ENCODE data around the gene MTCL3.

The MTCL3 gene

DNA sequence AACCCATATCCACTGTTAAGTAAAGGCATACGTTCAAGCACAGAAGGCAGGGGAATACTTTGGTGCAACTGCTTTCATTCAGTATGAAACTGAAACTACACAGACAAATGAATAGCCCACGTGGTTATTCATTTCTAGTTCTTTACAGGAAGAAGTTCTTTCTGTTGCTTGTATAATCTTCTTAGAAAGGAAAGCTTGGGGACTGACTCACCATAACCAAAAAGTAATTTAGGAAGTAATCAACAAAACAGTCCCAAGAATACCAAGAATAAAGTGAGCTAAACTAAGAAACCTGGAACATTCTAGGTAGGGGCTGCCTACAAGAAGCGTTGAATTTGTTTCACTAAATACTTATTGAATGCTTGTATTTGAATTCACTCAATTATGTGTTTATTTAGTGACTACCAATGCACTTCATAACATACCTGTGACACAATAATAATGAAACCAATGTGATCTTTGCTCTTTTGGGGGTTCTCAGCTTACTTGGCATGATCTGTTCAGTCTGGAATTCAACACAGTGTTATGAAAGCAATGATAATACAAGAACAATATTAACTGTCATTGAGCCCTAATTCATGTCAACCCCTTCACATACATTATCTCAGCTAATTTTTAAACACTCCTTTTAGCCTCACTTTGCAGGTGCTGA, 34.8 kb downstream of the MTCL3 start:
- 0 out of 3 replicates have a peak overlapping the region, but pooled peaks have one; percentile 16 for H3K4me3 ChIP-seq
- ATAC-seq (peak; percentile 68 to 79), DNase-seq (ENCODE audit: low read depth in 1 of 2, low spot score in 1 of 2) (peak; percentile 2 to 23), FAIRE-seq (no peak)
- ChIA-PET CTCF (interaction anchor here (1.2 to 2.7 kb wide), 2 partner anchors 21 to 32 kb away, joined by 4 to 12 read pairs; no protein-coding TSS in a partner anchor), POLR2A (interaction anchor here (1.6 kb wide), 1 partner anchor 35 kb away, joined by 6 read pairs; the partner anchor contains the start of gene MTCL3)
- peaks cover 44% of the 10 kb centered on the region for H3K4me1 ChIP-seq
- 0 out of 4 replicates have a peak, but pooled peaks of 1 of the 2 experiments have one; percentile 4 for TF ChIP-seq CEBPB (IDR thresholded peaks at IDR 0.05)
- TF ChIP-seq TFCP2L1 (CRISPR knock-in tag; IDR thresholded peaks at IDR 0.05) = no peak
- no peak for TF ChIP-seq FOSL2 (IDR thresholded peaks at IDR 0.05)
- peak; percentile 50 for TF ChIP-seq FOSL2 (CRISPR knock-in tag; IDR thresholded peaks at IDR 0.05)
- TF ChIP-seq, protein P1, sequence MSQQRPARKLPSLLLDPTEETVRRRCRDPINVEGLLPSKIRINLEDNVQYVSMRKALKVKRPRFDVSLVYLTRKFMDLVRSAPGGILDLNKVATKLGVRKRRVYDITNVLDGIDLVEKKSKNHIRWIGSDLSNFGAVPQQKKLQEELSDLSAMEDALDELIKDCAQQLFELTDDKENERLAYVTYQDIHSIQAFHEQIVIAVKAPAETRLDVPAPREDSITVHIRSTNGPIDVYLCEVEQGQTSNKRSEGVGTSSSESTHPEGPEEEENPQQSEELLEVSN (IDR thresholded peaks at IDR 0.05; ENCODE audit: borderline replicate concordance, low read depth) = no peak
- TF ChIP-seq PHF8 (IDR thresholded peaks at IDR 0.05; ENCODE audit: borderline replicate concordance, low read depth) = no peak
- no peak for TF ChIP-seq NPAS2 (CRISPR knock-in tag; IDR thresholded peaks at IDR 0.05; ENCODE audit: borderline replicate concordance)
- no peak for TF ChIP-seq ZSCAN20 (CRISPR knock-in tag; IDR thresholded peaks at IDR 0.05)
- H3K9me3 ChIP-seq = no peaks in the 10 kb centered on the region
- WGBS (ENCODE audit: missing lambda C conversion rate) = 11% methylated on average over 3 of the region's 3 CpGs
- peak overlapping the region; percentile 9 to 69; a peak in 4 of 6 replicates for H3K27ac ChIP-seq
- H3K4me2 ChIP-seq = peak overlapping the region; percentile 76

DNA sequence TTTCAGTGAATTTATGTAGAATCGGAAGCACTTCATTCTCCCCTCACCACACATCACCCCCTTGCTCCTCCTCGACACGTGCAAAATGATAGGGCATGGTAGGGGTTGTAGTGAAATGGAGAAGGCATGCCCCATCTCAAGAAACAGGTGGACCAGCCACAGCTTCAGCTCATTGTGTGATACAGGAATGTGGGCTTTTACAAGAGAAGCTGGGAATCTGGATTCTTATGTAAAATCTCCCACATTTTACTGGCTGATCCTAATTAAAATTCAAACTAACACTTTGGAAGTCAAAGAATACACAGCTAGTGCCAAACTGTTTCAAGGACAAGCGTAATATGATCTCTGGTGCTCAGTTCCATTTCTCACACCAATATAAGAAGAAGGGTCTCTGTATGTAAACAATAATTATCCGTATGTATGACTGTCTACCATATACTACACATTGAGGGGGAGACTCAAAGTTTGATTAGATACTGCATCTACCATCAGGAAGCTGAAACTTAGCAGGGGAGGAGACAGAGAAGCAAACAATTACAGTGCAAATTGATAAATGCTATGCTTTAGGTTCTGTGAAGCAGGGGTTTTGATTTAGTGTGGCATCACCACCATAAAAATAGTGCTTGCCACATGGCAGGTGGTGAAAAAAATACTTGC, 35.6 kb downstream of the MTCL3 start:
- ChIA-PET POLR2A (interaction anchor here (1.6 kb wide), 1 partner anchor 36 kb away, joined by 6 read pairs; the partner anchor contains the start of gene MTCL3), CTCF (interaction anchor here (1.4 to 2.7 kb wide), 2 partner anchors 21 to 33 kb away, joined by 4 to 12 read pairs; no protein-coding TSS in a partner anchor)
- H3K4me2 ChIP-seq = peak overlapping the region; percentile 76
- 85% methylated on average over 5 of the region's 5 CpGs for WGBS (ENCODE audit: missing lambda C conversion rate)
- H3K4me1 ChIP-seq = peaks cover 44% of the 10 kb centered on the region
- ATAC-seq = no peak
- no peak overlapping the region for H3K4me3 ChIP-seq
- no peak for DNase-seq (ENCODE audit: low read depth in 1 of 2, low spot score in 1 of 2)
- H3K27ac ChIP-seq = peak overlapping the region in 1 of 2 experiments; percentile 69; a peak in 4 of 6 replicates
- FAIRE-seq = no peak
- H3K9me3 ChIP-seq = no peaks in the 10 kb centered on the region
- TF ChIP-seq SREBF2 (IDR thresholded peaks at IDR 0.05) (no peak), MAFK (IDR thresholded peaks at IDR 0.05; ENCODE audit: partially characterized antibody) (no peak), FOXS1 (CRISPR knock-in tag; IDR thresholded peaks at IDR 0.05) (no peak), HOXB13 (CRISPR knock-in tag; IDR thresholded peaks at IDR 0.05; ENCODE audit: low read depth) (no peak), NPAS2 (CRISPR knock-in tag; IDR thresholded peaks at IDR 0.05; ENCODE audit: borderline replicate concordance) (no peak), MYC (IDR thresholded peaks at IDR 0.05; ENCODE audit: borderline replicate concordance, low read length) (no peak), CBX8 (IDR thresholded peaks at IDR 0.05) (no peak), HDAC2 (IDR thresholded peaks at IDR 0.05) (no peak), PHF8 (IDR thresholded peaks at IDR 0.05; ENCODE audit: borderline replicate concordance, low read depth) (no peak)
- TF ChIP-seq, protein P2, sequence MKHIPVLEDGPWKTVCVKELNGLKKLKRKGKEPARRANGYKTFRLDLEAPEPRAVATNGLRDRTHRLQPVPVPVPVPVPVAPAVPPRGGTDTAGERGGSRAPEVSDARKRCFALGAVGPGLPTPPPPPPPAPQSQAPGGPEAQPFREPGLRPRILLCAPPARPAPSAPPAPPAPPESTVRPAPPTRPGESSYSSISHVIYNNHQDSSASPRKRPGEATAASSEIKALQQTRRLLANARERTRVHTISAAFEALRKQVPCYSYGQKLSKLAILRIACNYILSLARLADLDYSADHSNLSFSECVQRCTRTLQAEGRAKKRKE (CRISPR knock-in tag; IDR thresholded peaks at IDR 0.05; ENCODE audit: low read depth) = no peak
- TF ChIP-seq, protein P3, sequence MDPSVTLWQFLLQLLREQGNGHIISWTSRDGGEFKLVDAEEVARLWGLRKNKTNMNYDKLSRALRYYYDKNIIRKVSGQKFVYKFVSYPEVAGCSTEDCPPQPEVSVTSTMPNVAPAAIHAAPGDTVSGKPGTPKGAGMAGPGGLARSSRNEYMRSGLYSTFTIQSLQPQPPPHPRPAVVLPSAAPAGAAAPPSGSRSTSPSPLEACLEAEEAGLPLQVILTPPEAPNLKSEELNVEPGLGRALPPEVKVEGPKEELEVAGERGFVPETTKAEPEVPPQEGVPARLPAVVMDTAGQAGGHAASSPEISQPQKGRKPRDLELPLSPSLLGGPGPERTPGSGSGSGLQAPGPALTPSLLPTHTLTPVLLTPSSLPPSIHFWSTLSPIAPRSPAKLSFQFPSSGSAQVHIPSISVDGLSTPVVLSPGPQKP (IDR thresholded peaks at IDR 0.05; ENCODE audit: low read depth, low read length) = no peak

DNA sequence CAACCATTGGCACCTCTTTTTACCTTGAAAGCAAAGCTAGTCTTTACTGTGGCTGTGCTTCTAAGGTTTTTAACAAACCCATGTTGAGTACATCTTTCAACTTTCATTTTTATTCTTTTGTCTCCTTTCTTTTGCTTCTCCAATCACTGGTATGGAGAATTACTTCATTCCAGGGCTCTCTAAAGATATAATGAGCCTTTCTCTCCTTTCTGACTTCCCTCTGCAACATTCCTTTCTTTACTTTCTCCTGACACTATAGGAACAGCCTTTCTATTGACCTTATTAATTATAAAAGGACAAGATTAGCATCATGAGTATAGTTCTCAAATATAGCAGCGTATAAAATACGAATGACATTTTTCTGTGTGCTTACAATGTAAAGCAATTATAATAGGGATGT, 36.8 kb downstream of the MTCL3 start:
- peak overlapping the region in 1 of 2 experiments; percentile 49; a peak in 1 of 6 replicates for H3K27ac ChIP-seq
- ATAC-seq = no peak
- POLR2A ChIA-PET = no interaction called here
- CTCF ChIA-PET = interaction anchor here (1.4 kb wide), 1 partner anchor 34 kb away, joined by 4 read pairs; no protein-coding TSS in a partner anchor
- H3K4me1 ChIP-seq = peaks cover 49% of the 10 kb centered on the region
- no peak for FAIRE-seq
- peak overlapping the region; percentile 41; the same call in 2 of the 3 replicates for H3K4me2 ChIP-seq
- DNase-seq (ENCODE audit: low read depth in 1 of 2, low spot score in 1 of 2) = no peak
- no peak overlapping the region for H3K4me3 ChIP-seq
- 94% methylated on average over 2 of the region's 2 CpGs for WGBS (ENCODE audit: missing lambda C conversion rate)
- no peak for TF ChIP-seq HOXB5 (CRISPR knock-in tag; IDR thresholded peaks at IDR 0.05)
- H3K9me3 ChIP-seq = no peaks in the 10 kb centered on the region
